Smooth muscle cell of the umbilical artery (primary cell): ENCODE data around the gene AIM2. TPM values are rescaled to one million over a fixed set of nuclear protein-coding genes. Genes with fewer than 3 reads are reported as not detected.

Source experiments
- total RNA-seq: library from RNA; depleted of rRNA; stranded (reverse); fragments of >200 nt; gene quantifications from 2 replicates; pipeline ENCODE4 v1.2.3, GENCODE V29; 2014

The AIM2 gene, protein sequence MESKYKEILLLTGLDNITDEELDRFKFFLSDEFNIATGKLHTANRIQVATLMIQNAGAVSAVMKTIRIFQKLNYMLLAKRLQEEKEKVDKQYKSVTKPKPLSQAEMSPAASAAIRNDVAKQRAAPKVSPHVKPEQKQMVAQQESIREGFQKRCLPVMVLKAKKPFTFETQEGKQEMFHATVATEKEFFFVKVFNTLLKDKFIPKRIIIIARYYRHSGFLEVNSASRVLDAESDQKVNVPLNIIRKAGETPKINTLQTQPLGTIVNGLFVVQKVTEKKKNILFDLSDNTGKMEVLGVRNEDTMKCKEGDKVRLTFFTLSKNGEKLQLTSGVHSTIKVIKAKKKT
- total RNA-seq, result under 0.01 and 0.46 TPM in 2 replicates

GRCh38 chr1:159076438-159077119, at the start of gene AIM2:
TSS of gene AIM2 (minus strand) at chr1:159076766. CDS start at chr1:159073499, 3,267 bp downstream.

Other genes with a start within 250 kb of the AIM2 start
- not detected in 2 replicates for gene MNDA, start 245.4 kb downstream of the AIM2 start, total RNA-seq
- gene PYHIN1, start 145.2 kb downstream of the AIM2 start, total RNA-seq, result not detected in 2 replicates
- gene IFI16, start 66.9 kb downstream of the AIM2 start, total RNA-seq, result 28.5 and 58.4 TPM in 2 replicates
- 0.09 and 0.30 TPM in 2 replicates for gene CADM3, start 94.8 kb upstream of the AIM2 start, total RNA-seq
- gene ACKR1, start 128.1 kb upstream of the AIM2 start, total RNA-seq, result not detected in 2 replicates
- not detected in 2 replicates for gene FCER1A, start 225.6 kb upstream of the AIM2 start, total RNA-seq